GM23248 (cell line): ENCODE results near the gene MEGF11.

ENCODE experiments used
- EZH2 ChIP-seq: fragments of 200-600 bp; sonication (generic); IDR thresholded peaks from 2 replicates; pipeline ENCODE4 v1.6.1; 2018; ENCODE audit warnings: antibody characterized with exemption, mild to moderate bottlenecking; ENCODE audit not compliant: insufficient read depth, poor library complexity, severe bottlenecking
- EZH2phosphoT487 ChIP-seq: fragments of 200-600 bp; sonication (generic); IDR thresholded peaks from 2 replicates; pipeline ENCODE4 v1.6.1; 2018; ENCODE audit warnings: antibody characterized with exemption, moderate library complexity, mild to moderate bottlenecking, low read depth; ENCODE audit not compliant: insufficient read depth

- TF ChIP-seq EZH2 (no peak), EZH2phosphoT487 (no peak)
These were observed 383.3 kb downstream of the MEGF11 start for GRCh38 chr15:65869954-65870871.
